Measurements from ENCODE around the gene NR1D2. TPM values are rescaled to one million over a fixed set of nuclear protein-coding genes. Genes with fewer than 3 reads are reported as not detected.
A peak's percentile ranks its signal among the peaks of the same experiment; 100 is the strongest.
"Not testable (repeated sequence)": the region's sequence is repeated elsewhere in the genome, so short reads cannot be mapped to it uniquely, and the experiment has no call there.

NR1D2 gene
- total and polyA plus RNA-seq, 11 donors, result 5.6 to 62.1 (median 27.4) TPM

GRCh38 chr3:23915537-23916108 lies 29.5 kb upstream of the NR1D2 start:
- peaks cover 0 to 35% (median 32%) of the 10 kb centered on the region in 9 donors for H3K36me3 ChIP-seq
- 56 to 63% (median 61%) methylated on average over 7 of the region's 7 CpGs for WGBS, 4 donors
- no peak for TF ChIP-seq CTCF (IDR thresholded peaks at IDR 0.05)
- TF ChIP-seq POLR2A (IDR thresholded peaks at IDR 0.05), result no peak
- H3K27ac ChIP-seq, result peak overlapping the region in 3 of 12 donors; percentile 94 to 96 (median 94)
- no peak for DNase-seq
- peaks cover 7 to 47% (median 25%) of the 10 kb centered on the region in 12 donors for H3K4me1 ChIP-seq
- intact Hi-C loops (cut with DNase I), result loop anchor here in 3 of 10 donors (2.0 kb wide), 2 partner anchors 29 to 31 kb away; partner anchors contain the start of gene NR1D2 (in 2 of the 3)
- H3K9me3 ChIP-seq, result no peaks in the 10 kb centered on the region
- peak overlapping the region in 10 of 12 donors; percentile 76 to 99 (median 85) for H3K4me3 ChIP-seq
- no peak for ATAC-seq
- H3K27me3 ChIP-seq, result no peaks in the 10 kb centered on the region

- peaks cover 0 to 35% (median 34%) of the 10 kb centered on the region in 9 donors for H3K36me3 ChIP-seq
- peak in 1 of 5 donors; percentile 57 for DNase-seq
- no peak for TF ChIP-seq POLR2A (IDR thresholded peaks at IDR 0.05)
- TF ChIP-seq CTCF (IDR thresholded peaks at IDR 0.05), result no peak
- intact Hi-C loops (cut with DNase I), result loop anchor here in 3 of 10 donors (2.0 kb wide), 2 partner anchors 28 to 30 kb away; partner anchors contain the start of gene NR1D2 (in 2 of the 3)
- ATAC-seq, result peak; percentile 32 to 67 (median 52)
- WGBS, 4 donors, result 1 to 2% (median 2%) methylated on average over 22 to 48 of the region's 48 CpGs
- peak overlapping the region; percentile 76 to 99 (median 85) for H3K4me3 ChIP-seq
- no peaks in the 10 kb centered on the region for H3K9me3 ChIP-seq
- H3K27ac ChIP-seq, result peak overlapping the region; percentile 31 to 96 (median 90)
- H3K27me3 ChIP-seq, result no peaks in the 10 kb centered on the region
- peaks cover 7 to 48% (median 25%) of the 10 kb centered on the region in 12 donors for H3K4me1 ChIP-seq
Observed at GRCh38 chr3:23916152-23916885, 28.8 kb upstream of the NR1D2 start.

GRCh38 chr3:23916886-23917678 lies 28.0 kb upstream of the NR1D2 start, which contains the start of the genes NKIRAS1 and RPL15:
Gene NKIRAS1 (minus strand): TSS chr3:23916990. CDS start chr3:23910904, 6,086 bp downstream.
Gene RPL15 (plus strand): TSS chr3:23917132. CDS start chr3:23917860, 728 bp downstream.
- DNase-seq (peak; percentile 97 to 99 (median 98)), ATAC-seq (peak; percentile 98 to 99 (median 99))
- Histone ChIP-seq H3K36me3 (peaks cover 0 to 43% (median 41%) of the 10 kb centered on the region in 9 donors), H3K4me1 (peaks cover 7 to 48% (median 25%) of the 10 kb centered on the region in 12 donors), H3K27me3 (no peaks in the 10 kb centered on the region), H3K27ac (peak within 1 kb of the TSS; percentile 66 to 96 (median 92)), H3K4me3 (peak within 1 kb of the TSS; percentile 76 to 99 (median 85)), H3K9me3 (no peaks in the 10 kb centered on the region)
- intact Hi-C loops (cut with DNase I), result loop anchor here in 5 of 10 donors (1.0 to 2.0 kb wide), 3 partner anchors 28 to 30 kb away; partner anchors contain the start of gene NR1D2 (in 4 of the 5)
- WGBS, 4 donors, result 0 to 1% (median 0%) methylated on average over 22 to 64 of the region's 64 CpGs
- TF ChIP-seq CTCF (IDR thresholded peaks at IDR 0.05), result peak; percentile 40 to 73 (median 52)
- TF ChIP-seq POLR2A (IDR thresholded peaks at IDR 0.05), result peak; percentile 58 to 96

- DNase-seq (peak in 2 of 5 donors; percentile 75 to 79), ATAC-seq (peak in 2 of 4 donors; percentile 55 to 76)
- Histone ChIP-seq H3K4me3 (peak overlapping the region; percentile 76 to 99 (median 85)), H3K4me1 (peaks cover 7 to 48% (median 25%) of the 10 kb centered on the region in 12 donors), H3K36me3 (peaks cover 0 to 49% (median 43%) of the 10 kb centered on the region in 9 donors), H3K27ac (peak overlapping the region; percentile 66 to 96 (median 92))
- H3K27me3 ChIP-seq, H3K9me3 ChIP-seq: not testable (repeated sequence)
- WGBS, 4 donors, result 1 to 2% (median 1%) methylated on average over 15 to 21 of the region's 21 CpGs
- intact Hi-C loops (cut with DNase I), result loop anchor here in 5 of 10 donors (1.0 to 2.0 kb wide), 3 partner anchors 27 to 29 kb away; partner anchors contain the start of gene NR1D2 (in 4 of the 5)
Observed at GRCh38 chr3:23917679-23918303, 27.3 kb upstream of the NR1D2 start.

DNA sequence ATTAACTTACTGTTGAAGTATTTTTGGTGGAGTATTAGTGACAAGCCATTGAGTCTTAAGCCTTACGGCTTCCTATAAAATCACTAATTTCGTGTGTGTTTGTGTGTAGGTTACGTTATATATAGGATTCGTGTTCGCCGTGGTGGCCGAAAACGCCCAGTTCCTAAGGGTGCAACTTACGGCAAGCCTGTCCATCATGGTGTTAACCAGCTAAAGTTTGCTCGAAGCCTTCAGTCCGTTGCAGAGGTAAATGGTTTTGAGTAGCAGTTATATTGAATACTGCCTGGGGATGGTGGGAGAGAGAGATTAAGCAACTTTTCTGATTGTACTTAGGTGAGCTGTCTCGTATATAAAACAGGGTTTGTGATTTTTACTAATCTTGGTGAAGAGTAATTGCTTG lies 26.8 kb upstream of the NR1D2 start:
- H3K27me3 ChIP-seq; ATAC-seq; intact Hi-C loops (cut with DNase I); DNase-seq; H3K9me3 ChIP-seq: not testable (repeated sequence)
- 27 to 35% (median 27%) methylated on average over 12 of the region's 12 CpGs for WGBS, 4 donors
- Histone ChIP-seq H3K4me3 (peak overlapping the region; percentile 76 to 99 (median 85)), H3K36me3 (peaks cover 0 to 51% (median 43%) of the 10 kb centered on the region in 9 donors), H3K4me1 (peaks cover 7 to 48% (median 25%) of the 10 kb centered on the region in 12 donors), H3K27ac (peak overlapping the region in 10 of 12 donors; percentile 79 to 96 (median 93))
